ENCODE measurements around the gene NR3C1. TPM values are rescaled to one million over a fixed set of nuclear protein-coding genes. Genes with fewer than 3 reads are reported as not detected.
A peak's percentile ranks its signal among the peaks of the same experiment; 100 is the strongest.

NR3C1 gene
- total RNA-seq, 1 donor, result 55.7 TPM

- DNase-seq (ENCODE audit: low read depth), result no peak
- peak overlapping the region; percentile 17 for H3K4me3 ChIP-seq (ENCODE audit: low read depth, low read length)
- no peak for TF ChIP-seq CTCF (IDR thresholded peaks at IDR 0.05; ENCODE audit: insufficient read depth, low read depth, low read length)
Observed at GRCh38 chr5:143434261-143435209, 31.0 kb upstream of the NR3C1 start.

- no peak overlapping the region for H3K4me3 ChIP-seq (ENCODE audit: low read depth, low read length)
- DNase-seq (ENCODE audit: low read depth), result no peak
- TF ChIP-seq CTCF (IDR thresholded peaks at IDR 0.05; ENCODE audit: insufficient read depth, low read depth, low read length), result no peak
Observed at GRCh38 chr5:143433670-143434069, 30.2 kb upstream of the NR3C1 start.

GRCh38 chr5:143432658-143433239, 29.3 kb upstream of the NR3C1 start:
- no peak overlapping the region for H3K4me3 ChIP-seq (ENCODE audit: low read depth, low read length)
- no peak for TF ChIP-seq CTCF (IDR thresholded peaks at IDR 0.05; ENCODE audit: insufficient read depth, low read depth, low read length)
- peak; percentile 44 for DNase-seq (ENCODE audit: low read depth)

GRCh38 chr5:143431789-143432188, 28.3 kb upstream of the NR3C1 start:
- H3K4me3 ChIP-seq (ENCODE audit: low read depth, low read length), result no peak overlapping the region
- DNase-seq (ENCODE audit: low read depth), result no peak
- TF ChIP-seq CTCF (IDR thresholded peaks at IDR 0.05; ENCODE audit: insufficient read depth, low read depth, low read length), result no peak

GRCh38 chr5:143428738-143429420, 25.4 kb upstream of the NR3C1 start:
- no peak for DNase-seq (ENCODE audit: low read depth)
- no peak overlapping the region for H3K4me3 ChIP-seq (ENCODE audit: low read depth, low read length)
- no peak for TF ChIP-seq CTCF (IDR thresholded peaks at IDR 0.05; ENCODE audit: insufficient read depth, low read depth, low read length)

GRCh38 chr5:143428155-143428554, 24.7 kb upstream of the NR3C1 start:
- no peak for DNase-seq (ENCODE audit: low read depth)
- no peak for TF ChIP-seq CTCF (IDR thresholded peaks at IDR 0.05; ENCODE audit: insufficient read depth, low read depth, low read length)
- no peak overlapping the region for H3K4me3 ChIP-seq (ENCODE audit: low read depth, low read length)
